Sigmoid colon (tissue), 7 donors: ENCODE measurements around the gene WBP2NL. TPM values are rescaled to one million over a fixed set of nuclear protein-coding genes. Genes with fewer than 3 reads are reported as not detected.

Experiments used
- DNase-seq: peaks from one replicate; pipeline ENCODE4 v3.0.0-alpha.2; 2019
- H3K27ac ChIP-seq, 4 donors: fragments of 200-600 bp; sonication (generic); one replicate each; pipeline ENCODE4 v1.5.1; 2016 to 2019; ENCODE audit warnings: mild to moderate bottlenecking in 1 of 4
- H3K27me3 ChIP-seq, 3 donors: fragments of 200-600 bp; sonication (generic); one replicate each; pipeline ENCODE4 v1.5.1; 2019; ENCODE audit warnings: mild to moderate bottlenecking in 1 of 3
- H3K36me3 ChIP-seq, 4 donors: fragments of 200-600 bp; sonication (generic); one replicate each; pipeline ENCODE4 v1.5.1; 2016 to 2019
- H3K4me1 ChIP-seq, 4 donors: fragments of 200-600 bp; sonication (generic); one replicate each; pipeline ENCODE4 v1.5.1; 2017 to 2019
- H3K4me3 ChIP-seq, 4 donors: fragments of 200-600 bp; sonication (generic); one replicate each; pipeline ENCODE4 v1.5.1; 2017 to 2019; ENCODE audit warnings: mild to moderate bottlenecking in 2 of 4, moderate library complexity in 1 of 4
- H3K9me3 ChIP-seq, 4 donors: fragments of 200-600 bp in 3 of 4; sonication (generic) in 3 of 4; one replicate each; pipeline versions ENCODE4 v1.5.1 to v1.6.1; 2013 to 2019
- CTCF ChIP-seq, 4 experiments: fragments of 450-650 bp in 3 of 4; fragments of 200-600 bp in 1 of 4; IDR thresholded peaks; one replicate each; pipeline ENCODE4 v1.5.1; 2016 to 2019; ENCODE audit warnings: antibody characterized with exemption in 4 of 4, mild to moderate bottlenecking in 3 of 4, moderate library complexity in 2 of 4
- EP300 ChIP-seq, 4 donors: sonication (generic); formaldehyde crosslinking; IDR thresholded peaks; one replicate each; pipeline ENCODE4 v1.6.1; 2017; ENCODE audit warnings: antibody characterized with exemption in 4 of 4
- POLR2A ChIP-seq, 2 donors: fragments of 450-650 bp; IDR thresholded peaks; one replicate each; pipeline ENCODE4 v1.6.1; 2016; ENCODE audit warnings: antibody characterized with exemption in 2 of 2, mild to moderate bottlenecking in 2 of 2, moderate library complexity in 2 of 2
- POLR2AphosphoS5 ChIP-seq, 4 donors: sonication (generic); formaldehyde crosslinking; IDR thresholded peaks; one replicate each; pipeline ENCODE4 v1.6.1; 2017; ENCODE audit warnings: antibody characterized with exemption in 4 of 4
- WGBS, 2 donors: extraction: QIAGEN DNeasy Blood & Tissue Kit; methylation state at CpG; one replicate each; pipeline ENCODE4 v1.1.7; 2013; 5-methylcytosine and 5-hydroxymethylcytosine counted together
- intact Hi-C: fragments of 100-400 bp; cut with DNase I; formaldehyde crosslinking; loops from one replicate; pipeline ENCODE4 v1.15.1; 2023
- polyA plus RNA-seq, 3 donors: library from polyadenylated mRNA; stranded (reverse); fragments of 200-250 nt; gene quantifications; one replicate each; pipeline ENCODE4 v1.2.3, GENCODE V29; 2013
- total RNA-seq, 4 donors: library from RNA; depleted of rRNA; stranded (reverse); fragments of >200 nt; gene quantifications; one replicate each; pipeline ENCODE4 v1.1.0, GENCODE V29; 2016
- donor health status: healthy with polysubstance abuse.
- donor health status: Bipolar disorder and iron deficiency.
- donor health status: healthy.

The WBP2NL gene
- total and polyA plus RNA-seq, 7 donors, result 0.71 to 2.8 (median 0.92) TPM; not detected in 1

DNA sequence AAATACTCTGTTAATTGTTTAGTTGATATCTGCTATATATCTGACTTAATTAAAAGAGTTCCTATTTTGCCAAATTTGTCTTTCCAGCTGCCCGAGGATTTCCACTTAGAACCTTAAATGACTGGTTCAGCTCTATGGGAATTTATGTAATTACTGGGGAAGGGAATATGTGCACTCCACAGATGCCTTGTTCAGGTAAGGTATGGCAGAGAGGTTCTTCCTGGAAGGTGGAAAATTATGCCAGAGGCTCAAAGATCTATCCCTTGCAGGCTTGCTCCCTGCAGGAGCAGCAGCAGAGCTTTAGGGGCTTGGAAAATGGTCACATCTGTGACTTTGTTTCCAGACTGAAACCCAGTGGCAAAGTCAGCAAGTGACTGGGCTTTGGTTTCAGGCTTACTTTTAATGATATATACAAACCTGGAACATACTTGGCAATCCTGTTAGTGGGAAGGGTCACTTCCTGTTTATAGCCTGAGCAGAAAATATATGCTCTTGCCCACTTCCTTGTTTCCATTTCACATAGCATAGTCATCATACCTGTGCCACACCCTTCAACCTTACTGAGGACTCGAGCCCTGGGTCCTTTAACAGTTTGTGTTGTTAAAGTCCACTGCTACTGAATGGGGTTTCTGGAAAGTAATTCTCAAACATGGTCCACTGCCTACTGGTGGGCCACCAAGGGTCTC is 23.7 kb downstream of the WBP2NL start:
- Histone ChIP-seq H3K27ac (no peak overlapping the region), H3K27me3 (no peaks in the 10 kb centered on the region)
- DNase-seq, result no peak

GRCh38 chr22:42025421-42025820 is 26.8 kb downstream of the WBP2NL start:
- no peak for TF ChIP-seq CTCF (IDR thresholded peaks at IDR 0.05)
- TF ChIP-seq EP300 (IDR thresholded peaks at IDR 0.05), result no peak
- no peak for TF ChIP-seq POLR2AphosphoS5 (IDR thresholded peaks at IDR 0.05)
- TF ChIP-seq POLR2A (IDR thresholded peaks at IDR 0.05), result no peak
- no peak overlapping the region for H3K4me3 ChIP-seq
- H3K27me3 ChIP-seq, result no peaks in the 10 kb centered on the region
- H3K27ac ChIP-seq, result no peak overlapping the region
- H3K36me3 ChIP-seq, result no peaks in the 10 kb centered on the region
- no peaks in the 10 kb centered on the region for H3K9me3 ChIP-seq
- WGBS, 2 donors, result 80 to 84% methylated on average over 1 of the region's 1 CpG
- no peaks in the 10 kb centered on the region for H3K4me1 ChIP-seq
- intact Hi-C loops, result no loop called here
- DNase-seq, result no peak

More for the DNA sequence above, 23.7 kb downstream of the WBP2NL start:
- Histone ChIP-seq H3K36me3 (no peaks in the 10 kb centered on the region), H3K4me3 (no peak overlapping the region), H3K9me3 (no peaks in the 10 kb centered on the region), H3K4me1 (no peaks in the 10 kb centered on the region)
- intact Hi-C loops, result no loop called here
- TF ChIP-seq EP300 (IDR thresholded peaks at IDR 0.05) (no peak), POLR2A (IDR thresholded peaks at IDR 0.05) (no peak), CTCF (IDR thresholded peaks at IDR 0.05) (no peak), POLR2AphosphoS5 (IDR thresholded peaks at IDR 0.05) (no peak)
- WGBS, 2 donors, result 47 to 62% methylated on average over 2 of the region's 2 CpGs

GRCh38 chr22:42026705-42027104 is 28.1 kb downstream of the WBP2NL start:
- Histone ChIP-seq H3K4me1 (no peaks in the 10 kb centered on the region), H3K27me3 (no peaks in the 10 kb centered on the region), H3K9me3 (no peaks in the 10 kb centered on the region), H3K27ac (no peak overlapping the region), H3K4me3 (no peak overlapping the region), H3K36me3 (no peaks in the 10 kb centered on the region)
- no peak for TF ChIP-seq EP300 (IDR thresholded peaks at IDR 0.05)
- TF ChIP-seq POLR2A (IDR thresholded peaks at IDR 0.05), result no peak
- TF ChIP-seq POLR2AphosphoS5 (IDR thresholded peaks at IDR 0.05), result no peak
- no peak for TF ChIP-seq CTCF (IDR thresholded peaks at IDR 0.05)
- intact Hi-C loops, result no loop called here
- no peak for DNase-seq
- 84 to 89% methylated on average over 10 of the region's 10 CpGs for WGBS, 2 donors

- Histone ChIP-seq H3K27me3 (no peaks in the 10 kb centered on the region), H3K4me3 (no peak overlapping the region), H3K9me3 (peaks cover 0 to 5% (median 0%) of the 10 kb centered on the region in 4 donors), H3K27ac (no peak overlapping the region), H3K4me1 (no peaks in the 10 kb centered on the region), H3K36me3 (no peaks in the 10 kb centered on the region)
- TF ChIP-seq POLR2A (IDR thresholded peaks at IDR 0.05) (no peak), CTCF (IDR thresholded peaks at IDR 0.05) (no peak), EP300 (IDR thresholded peaks at IDR 0.05) (no peak), POLR2AphosphoS5 (IDR thresholded peaks at IDR 0.05) (no peak)
- 92 to 98% methylated on average over 5 of the region's 5 CpGs for WGBS, 2 donors
- DNase-seq, result no peak
- intact Hi-C loops, result no loop called here
Measured at GRCh38 chr22:42033263-42034181, 34.9 kb downstream of the WBP2NL start.
